SK-N-SH (cell line): ENCODE results near the gene BRINP2.

Source experiments
- CHD2 ChIP-seq: fragments of 150-350 bp; IDR thresholded peaks from 2 replicates; pipeline ENCODE4 v1.6.1; 2018; ENCODE audit warnings: low read length; ENCODE audit not compliant: partially characterized antibody
- EP300 ChIP-seq, 2 experiments: IDR thresholded peaks; 2 replicates each; pipeline versions ENCODE4 v1.4.0 to v1.6.1; 2012; ENCODE audit warnings: borderline replicate concordance in 1 of 2, low read depth in 1 of 2, low read length in 1 of 2
- FOXM1 ChIP-seq: IDR thresholded peaks from 2 replicates; pipeline ENCODE4 v1.4.0; 2012; ENCODE audit warnings: low read depth, mild to moderate bottlenecking
- JUND ChIP-seq: IDR thresholded peaks from 2 replicates; pipeline ENCODE4 v1.4.0; 2012
- NFIC ChIP-seq: IDR thresholded peaks from 2 replicates; pipeline ENCODE4 v1.4.0; 2012; ENCODE audit warnings: borderline replicate concordance
- POLR2AphosphoS5 ChIP-seq: IDR thresholded peaks from 2 replicates; pipeline ENCODE4 v1.6.1; 2012; ENCODE audit warnings: low read depth, low read length
- RFX5 ChIP-seq: IDR thresholded peaks from 2 replicates; pipeline ENCODE4 v1.6.1; 2012; ENCODE audit warnings: mild to moderate bottlenecking, improper control_type of control experiment, low read length
- SMC3 ChIP-seq: IDR thresholded peaks from 2 replicates; pipeline ENCODE4 v1.6.1; 2012; ENCODE audit warnings: low read depth, low read length, improper control_type of control experiment
- TF ChIP-seq, protein P1 (sequence below): fragments of 200-600 bp; sonication (generic); IDR thresholded peaks from 2 replicates; pipeline ENCODE4 v1.6.1; 2017; ENCODE audit warnings: antibody characterized with exemption, mild to moderate bottlenecking, moderate library complexity
- TF ChIP-seq, protein P2 (sequence below): fragments of 150-350 bp; IDR thresholded peaks from 2 replicates; pipeline ENCODE4 v1.6.1; 2017; ENCODE audit warnings: antibody characterized with exemption, low read length, low read depth, borderline replicate concordance

DNA sequence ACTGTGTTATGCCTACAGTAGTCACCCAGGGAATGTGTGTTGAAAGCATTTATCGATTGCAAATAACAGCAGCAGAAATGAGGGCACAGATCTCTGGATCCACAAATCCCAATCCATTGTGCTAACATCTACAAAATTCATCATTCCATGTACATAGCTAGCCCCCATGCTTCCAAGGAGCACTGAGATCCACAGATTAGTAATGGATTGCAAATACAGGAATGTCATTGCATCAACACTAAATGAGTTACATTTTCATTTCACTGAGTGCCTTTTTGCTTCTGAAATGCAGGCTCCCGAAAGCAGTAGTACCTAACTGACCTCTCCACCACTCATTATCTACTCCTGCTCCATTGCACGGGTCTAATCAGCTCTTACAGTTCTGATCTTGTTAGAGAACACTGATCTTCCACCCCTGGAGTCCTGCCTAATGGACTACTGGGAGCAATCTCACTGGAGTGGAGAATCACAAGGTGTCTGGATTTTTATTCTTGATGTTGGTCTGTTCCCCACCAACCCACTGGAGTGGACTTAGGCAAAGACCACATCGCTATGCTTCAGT lies 36.7 kb upstream of the BRINP2 start:
- TF ChIP-seq FOXM1 (no peak), POLR2AphosphoS5 (no peak), NFIC (no peak), SMC3 (no peak), EP300 (IDR thresholded peaks at IDR 0.05; ENCODE audit: borderline replicate concordance in 1 of 2, low read depth in 1 of 2, low read length in 1 of 2) (no peak), CHD2 (no peak), JUND (no peak), RFX5 (no peak)
- TF ChIP-seq, protein P1, sequence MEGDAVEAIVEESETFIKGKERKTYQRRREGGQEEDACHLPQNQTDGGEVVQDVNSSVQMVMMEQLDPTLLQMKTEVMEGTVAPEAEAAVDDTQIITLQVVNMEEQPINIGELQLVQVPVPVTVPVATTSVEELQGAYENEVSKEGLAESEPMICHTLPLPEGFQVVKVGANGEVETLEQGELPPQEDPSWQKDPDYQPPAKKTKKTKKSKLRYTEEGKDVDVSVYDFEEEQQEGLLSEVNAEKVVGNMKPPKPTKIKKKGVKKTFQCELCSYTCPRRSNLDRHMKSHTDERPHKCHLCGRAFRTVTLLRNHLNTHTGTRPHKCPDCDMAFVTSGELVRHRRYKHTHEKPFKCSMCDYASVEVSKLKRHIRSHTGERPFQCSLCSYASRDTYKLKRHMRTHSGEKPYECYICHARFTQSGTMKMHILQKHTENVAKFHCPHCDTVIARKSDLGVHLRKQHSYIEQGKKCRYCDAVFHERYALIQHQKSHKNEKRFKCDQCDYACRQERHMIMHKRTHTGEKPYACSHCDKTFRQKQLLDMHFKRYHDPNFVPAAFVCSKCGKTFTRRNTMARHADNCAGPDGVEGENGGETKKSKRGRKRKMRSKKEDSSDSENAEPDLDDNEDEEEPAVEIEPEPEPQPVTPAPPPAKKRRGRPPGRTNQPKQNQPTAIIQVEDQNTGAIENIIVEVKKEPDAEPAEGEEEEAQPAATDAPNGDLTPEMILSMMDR, result no peak
- TF ChIP-seq, protein P2, sequence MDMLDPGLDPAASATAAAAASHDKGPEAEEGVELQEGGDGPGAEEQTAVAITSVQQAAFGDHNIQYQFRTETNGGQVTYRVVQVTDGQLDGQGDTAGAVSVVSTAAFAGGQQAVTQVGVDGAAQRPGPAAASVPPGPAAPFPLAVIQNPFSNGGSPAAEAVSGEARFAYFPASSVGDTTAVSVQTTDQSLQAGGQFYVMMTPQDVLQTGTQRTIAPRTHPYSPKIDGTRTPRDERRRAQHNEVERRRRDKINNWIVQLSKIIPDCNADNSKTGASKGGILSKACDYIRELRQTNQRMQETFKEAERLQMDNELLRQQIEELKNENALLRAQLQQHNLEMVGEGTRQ, result no peak
